ENCODE results near the gene GLRX2.

DNA sequence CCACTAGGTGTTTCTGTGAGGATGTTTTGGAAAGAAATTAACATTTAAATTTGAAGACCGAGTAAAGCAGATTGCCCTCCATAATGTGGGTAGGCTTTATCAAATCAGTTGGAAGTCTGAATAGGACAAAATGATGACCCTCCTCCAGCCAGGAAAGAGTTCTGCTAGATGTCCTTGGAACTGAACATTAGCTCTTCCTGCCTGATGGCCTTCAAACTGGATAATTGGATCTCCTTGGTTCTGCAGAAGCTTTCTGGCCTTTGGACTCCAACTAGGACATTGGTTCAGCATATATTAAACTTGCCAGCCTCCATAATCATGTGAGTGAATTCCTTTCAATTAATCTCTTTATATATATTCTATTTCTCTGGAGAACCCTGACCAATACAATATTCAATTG is 4.4 kb upstream of the GLRX2 start:
- TF ChIP-seq YY1 (IDR thresholded peaks at IDR 0.05; ENCODE audit: insufficient read depth, insufficient read length) (no peak), ZNF274 (IDR thresholded peaks at IDR 0.05; ENCODE audit: low read depth, low read length) (no peak), SUZ12 (IDR thresholded peaks at IDR 0.05; ENCODE audit: extremely low read depth, insufficient read depth, insufficient read length) (no peak)

Data from NT2/D1 (cell line).